Measurements from ENCODE around the gene TMEM63A.

The TMEM63A gene

GRCh38 chr1:225834417-225835329 lies 47.5 kb downstream of the TMEM63A start:
- no peak for TF ChIP-seq CTCF (IDR thresholded peaks at IDR 0.05)

- TF ChIP-seq CTCF (IDR thresholded peaks at IDR 0.05) = no peak
Observed at GRCh38 chr1:225830841-225831240, 51.3 kb downstream of the TMEM63A start.

- TF ChIP-seq CTCF (IDR thresholded peaks at IDR 0.05) = no peak
Observed at GRCh38 chr1:225828706-225829345, 53.4 kb downstream of the TMEM63A start.

- no peak for TF ChIP-seq CTCF (IDR thresholded peaks at IDR 0.05)
Observed at GRCh38 chr1:225827076-225827475, 55.1 kb downstream of the TMEM63A start.

GRCh38 chr1:225825607-225826007 lies 56.6 kb downstream of the TMEM63A start:
- TF ChIP-seq CTCF (IDR thresholded peaks at IDR 0.05) = no peak

GRCh38 chr1:225825078-225825477 lies 57.1 kb downstream of the TMEM63A start:
- TF ChIP-seq CTCF (IDR thresholded peaks at IDR 0.05) = no peak

GRCh38 chr1:225824533-225824941 lies 57.6 kb downstream of the TMEM63A start:
- no peak for TF ChIP-seq CTCF (IDR thresholded peaks at IDR 0.05)

Data from LNCAP (cell line).